ENCODE measurements around the gene PRLR. TPM values are rescaled to one million over a fixed set of nuclear protein-coding genes. Genes with fewer than 3 reads are reported as not detected.
"Not testable (repeated sequence)": the region's sequence is repeated elsewhere in the genome, so short reads cannot be mapped to it uniquely, and the experiment has no call there.

PRLR gene
- total and polyA plus RNA-seq, 2 of the 13 experiments (the other 11 are each of a cell fraction or from before 2014, with no cell fraction given): 12.2 to 13.3 TPM

GRCh38 chr5:35104550-35104949 is 125.7 kb downstream of the PRLR start (continued):
- TF ChIP-seq IRF9 (CRISPR knock-in tag; IDR thresholded peaks at IDR 0.05; ENCODE audit: borderline replicate concordance): 0 out of 2 replicates have a peak, but pooled peaks have one; percentile 29
- peak; percentile 38 for TF ChIP-seq STAG1 (CRISPR knock-in tag; IDR thresholded peaks at IDR 0.05)
- peak; percentile 52; the same call in 1 of the 2 replicates for TF ChIP-seq ZBTB7A (CRISPR knock-in tag; IDR thresholded peaks at IDR 0.05)
- TF ChIP-seq ZMYM4 (CRISPR knock-in tag; IDR thresholded peaks at IDR 0.05): peak; percentile 94
- peak; percentile 7; the same call in 1 of the 2 replicates for TF ChIP-seq FOSL2 (CRISPR knock-in tag; IDR thresholded peaks at IDR 0.05)
- TF ChIP-seq ZNF362 (CRISPR knock-in tag; IDR thresholded peaks at IDR 0.05; ENCODE audit: borderline replicate concordance): peak; percentile 47; the same call in 1 of the 2 replicates
- peak; percentile 43 for TF ChIP-seq PAXIP1 (CRISPR knock-in tag; conservative IDR thresholded peaks at IDR 0.05)
- TF ChIP-seq SOX6 (IDR thresholded peaks at IDR 0.05): not testable (repeated sequence)
- TF ChIP-seq SOX6 (CRISPR knock-in tag; IDR thresholded peaks at IDR 0.05): 0 out of 2 replicates have a peak, but pooled peaks have one; percentile 24
- TF ChIP-seq SP5 (CRISPR knock-in tag; IDR thresholded peaks at IDR 0.05; ENCODE audit: borderline replicate concordance, low read depth): peak; percentile 85
- TF ChIP-seq, protein P1, sequence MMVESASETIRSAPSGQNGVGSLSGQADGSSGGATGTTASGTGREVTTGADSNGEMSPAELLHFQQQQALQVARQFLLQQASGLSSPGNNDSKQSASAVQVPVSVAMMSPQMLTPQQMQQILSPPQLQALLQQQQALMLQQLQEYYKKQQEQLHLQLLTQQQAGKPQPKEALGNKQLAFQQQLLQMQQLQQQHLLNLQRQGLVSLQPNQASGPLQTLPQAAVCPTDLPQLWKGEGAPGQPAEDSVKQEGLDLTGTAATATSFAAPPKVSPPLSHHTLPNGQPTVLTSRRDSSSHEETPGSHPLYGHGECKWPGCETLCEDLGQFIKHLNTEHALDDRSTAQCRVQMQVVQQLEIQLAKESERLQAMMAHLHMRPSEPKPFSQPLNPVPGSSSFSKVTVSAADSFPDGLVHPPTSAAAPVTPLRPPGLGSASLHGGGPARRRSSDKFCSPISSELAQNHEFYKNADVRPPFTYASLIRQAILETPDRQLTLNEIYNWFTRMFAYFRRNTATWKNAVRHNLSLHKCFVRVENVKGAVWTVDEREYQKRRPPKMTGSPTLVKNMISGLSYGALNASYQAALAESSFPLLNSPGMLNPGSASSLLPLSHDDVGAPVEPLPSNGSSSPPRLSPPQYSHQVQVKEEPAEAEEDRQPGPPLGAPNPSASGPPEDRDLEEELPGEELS (CRISPR knock-in tag; IDR thresholded peaks at IDR 0.05): peak; percentile 42; the same call in 1 of the 2 replicates
- TF ChIP-seq, protein P2, sequence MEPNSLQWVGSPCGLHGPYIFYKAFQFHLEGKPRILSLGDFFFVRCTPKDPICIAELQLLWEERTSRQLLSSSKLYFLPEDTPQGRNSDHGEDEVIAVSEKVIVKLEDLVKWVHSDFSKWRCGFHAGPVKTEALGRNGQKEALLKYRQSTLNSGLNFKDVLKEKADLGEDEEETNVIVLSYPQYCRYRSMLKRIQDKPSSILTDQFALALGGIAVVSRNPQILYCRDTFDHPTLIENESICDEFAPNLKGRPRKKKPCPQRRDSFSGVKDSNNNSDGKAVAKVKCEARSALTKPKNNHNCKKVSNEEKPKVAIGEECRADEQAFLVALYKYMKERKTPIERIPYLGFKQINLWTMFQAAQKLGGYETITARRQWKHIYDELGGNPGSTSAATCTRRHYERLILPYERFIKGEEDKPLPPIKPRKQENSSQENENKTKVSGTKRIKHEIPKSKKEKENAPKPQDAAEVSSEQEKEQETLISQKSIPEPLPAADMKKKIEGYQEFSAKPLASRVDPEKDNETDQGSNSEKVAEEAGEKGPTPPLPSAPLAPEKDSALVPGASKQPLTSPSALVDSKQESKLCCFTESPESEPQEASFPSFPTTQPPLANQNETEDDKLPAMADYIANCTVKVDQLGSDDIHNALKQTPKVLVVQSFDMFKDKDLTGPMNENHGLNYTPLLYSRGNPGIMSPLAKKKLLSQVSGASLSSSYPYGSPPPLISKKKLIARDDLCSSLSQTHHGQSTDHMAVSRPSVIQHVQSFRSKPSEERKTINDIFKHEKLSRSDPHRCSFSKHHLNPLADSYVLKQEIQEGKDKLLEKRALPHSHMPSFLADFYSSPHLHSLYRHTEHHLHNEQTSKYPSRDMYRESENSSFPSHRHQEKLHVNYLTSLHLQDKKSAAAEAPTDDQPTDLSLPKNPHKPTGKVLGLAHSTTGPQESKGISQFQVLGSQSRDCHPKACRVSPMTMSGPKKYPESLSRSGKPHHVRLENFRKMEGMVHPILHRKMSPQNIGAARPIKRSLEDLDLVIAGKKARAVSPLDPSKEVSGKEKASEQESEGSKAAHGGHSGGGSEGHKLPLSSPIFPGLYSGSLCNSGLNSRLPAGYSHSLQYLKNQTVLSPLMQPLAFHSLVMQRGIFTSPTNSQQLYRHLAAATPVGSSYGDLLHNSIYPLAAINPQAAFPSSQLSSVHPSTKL (CRISPR knock-in tag; IDR thresholded peaks at IDR 0.05): peak; percentile 58
- 0 out of 2 replicates have a peak, but pooled peaks have one; percentile 21 for TF ChIP-seq RAD21 (CRISPR knock-in tag; IDR thresholded peaks at IDR 0.05)
- TF ChIP-seq HNF4A (CRISPR knock-in tag; IDR thresholded peaks at IDR 0.05): peak; percentile 43; the same call in 1 of the 2 replicates
